Measurements from ENCODE around the gene IL23R.

IL23R gene

GRCh38 chr1:67226688-67227087 is 60.4 kb downstream of the IL23R start:
- H2AFZ ChIP-seq (ENCODE audit: low read depth, low read length) = no peak overlapping the region
- H4K20me1 ChIP-seq (ENCODE audit: insufficient read depth, low read length) = no peaks in the 10 kb centered on the region
- DNase-seq (no peak), ATAC-seq (ENCODE audit: insufficient read depth, low read depth) (no peak)
- H3K4me3 ChIP-seq (ENCODE audit: low read depth in 1 of 2, low read length in 2 of 2) = no peak overlapping the region
- TF ChIP-seq EZH2 (IDR thresholded peaks at IDR 0.05; ENCODE audit: borderline replicate concordance, low read depth, low read length, severe bottlenecking) = no peak
- no peak for TF ChIP-seq CTCF (IDR thresholded peaks at IDR 0.05; ENCODE audit: borderline replicate concordance, extremely low read depth, low read length, poor library complexity, severe bottlenecking)
- H3K4me2 ChIP-seq (ENCODE audit: insufficient read depth, low read length) = no peak overlapping the region
- H3K36me3 ChIP-seq (ENCODE audit: insufficient read depth, low read length) = no peaks in the 10 kb centered on the region
- no peaks in the 10 kb centered on the region for H3K4me1 ChIP-seq (ENCODE audit: insufficient read depth, low read length)
- no peaks in the 10 kb centered on the region for H3K27me3 ChIP-seq (ENCODE audit: insufficient read depth, low read length, poor library complexity)
- H3K27ac ChIP-seq (ENCODE audit: low read length) = no peak overlapping the region
- H3K79me2 ChIP-seq (ENCODE audit: insufficient read depth, low read length) = no peaks in the 10 kb centered on the region
- no peak overlapping the region for H3K9ac ChIP-seq (ENCODE audit: low read depth, low read length)
- H3K9me3 ChIP-seq (ENCODE audit: insufficient read depth, low read length, severe bottlenecking) = no peaks in the 10 kb centered on the region

GRCh38 chr1:67227196-67227595 is 60.9 kb downstream of the IL23R start:
- no peak for TF ChIP-seq EZH2 (IDR thresholded peaks at IDR 0.05; ENCODE audit: borderline replicate concordance, low read depth, low read length, severe bottlenecking)
- TF ChIP-seq CTCF (IDR thresholded peaks at IDR 0.05; ENCODE audit: borderline replicate concordance, extremely low read depth, low read length, poor library complexity, severe bottlenecking) = no peak

GRCh38 chr1:67228791-67229190 is 62.5 kb downstream of the IL23R start:
- ATAC-seq (ENCODE audit: insufficient read depth, low read depth) (no peak), DNase-seq (no peak)
- no peak overlapping the region for H2AFZ ChIP-seq (ENCODE audit: low read depth, low read length)
- H4K20me1 ChIP-seq (ENCODE audit: insufficient read depth, low read length) = no peaks in the 10 kb centered on the region
- no peak overlapping the region for H3K9ac ChIP-seq (ENCODE audit: low read depth, low read length)
- no peak overlapping the region for H3K4me2 ChIP-seq (ENCODE audit: insufficient read depth, low read length)
- no peaks in the 10 kb centered on the region for H3K79me2 ChIP-seq (ENCODE audit: insufficient read depth, low read length)
- TF ChIP-seq CTCF (IDR thresholded peaks at IDR 0.05; ENCODE audit: borderline replicate concordance, extremely low read depth, low read length, poor library complexity, severe bottlenecking) = no peak
- no peaks in the 10 kb centered on the region for H3K27me3 ChIP-seq (ENCODE audit: insufficient read depth, low read length, poor library complexity)
- H3K4me3 ChIP-seq (ENCODE audit: low read depth in 1 of 2, low read length in 2 of 2) = no peak overlapping the region
- no peaks in the 10 kb centered on the region for H3K9me3 ChIP-seq (ENCODE audit: insufficient read depth, low read length, severe bottlenecking)
- no peaks in the 10 kb centered on the region for H3K36me3 ChIP-seq (ENCODE audit: insufficient read depth, low read length)
- no peak overlapping the region for H3K27ac ChIP-seq (ENCODE audit: low read length)
- no peaks in the 10 kb centered on the region for H3K4me1 ChIP-seq (ENCODE audit: insufficient read depth, low read length)

More at GRCh38 chr1:67227196-67227595, 60.9 kb downstream of the IL23R start:
- H3K9ac ChIP-seq (ENCODE audit: low read depth, low read length) = no peak overlapping the region
- H3K36me3 ChIP-seq (ENCODE audit: insufficient read depth, low read length) = no peaks in the 10 kb centered on the region
- H3K4me1 ChIP-seq (ENCODE audit: insufficient read depth, low read length) = no peaks in the 10 kb centered on the region
- no peak overlapping the region for H3K4me3 ChIP-seq (ENCODE audit: low read depth in 1 of 2, low read length in 2 of 2)
- H2AFZ ChIP-seq (ENCODE audit: low read depth, low read length) = no peak overlapping the region
- H3K27ac ChIP-seq (ENCODE audit: low read length) = no peak overlapping the region
- no peak overlapping the region for H3K4me2 ChIP-seq (ENCODE audit: insufficient read depth, low read length)
- no peaks in the 10 kb centered on the region for H4K20me1 ChIP-seq (ENCODE audit: insufficient read depth, low read length)
- H3K79me2 ChIP-seq (ENCODE audit: insufficient read depth, low read length) = no peaks in the 10 kb centered on the region
- ATAC-seq (ENCODE audit: insufficient read depth, low read depth) (no peak), DNase-seq (no peak)
- no peaks in the 10 kb centered on the region for H3K27me3 ChIP-seq (ENCODE audit: insufficient read depth, low read length, poor library complexity)
- no peaks in the 10 kb centered on the region for H3K9me3 ChIP-seq (ENCODE audit: insufficient read depth, low read length, severe bottlenecking)

GRCh38 chr1:67230539-67230938 is 64.3 kb downstream of the IL23R start:
- ATAC-seq (ENCODE audit: insufficient read depth, low read depth) = no peak
- TF ChIP-seq CTCF (IDR thresholded peaks at IDR 0.05; ENCODE audit: borderline replicate concordance, extremely low read depth, low read length, poor library complexity, severe bottlenecking) (no peak), EZH2 (IDR thresholded peaks at IDR 0.05; ENCODE audit: borderline replicate concordance, low read depth, low read length, severe bottlenecking) (no peak)

More at GRCh38 chr1:67230539-67230938, 64.3 kb downstream of the IL23R start:
- Histone ChIP-seq H3K27me3 (ENCODE audit: insufficient read depth, low read length, poor library complexity) (no peaks in the 10 kb centered on the region), H3K9ac (ENCODE audit: low read depth, low read length) (no peak overlapping the region), H3K9me3 (ENCODE audit: insufficient read depth, low read length, severe bottlenecking) (no peaks in the 10 kb centered on the region), H3K4me2 (ENCODE audit: insufficient read depth, low read length) (no peak overlapping the region), H3K27ac (ENCODE audit: low read length) (no peak overlapping the region), H3K4me1 (ENCODE audit: insufficient read depth, low read length) (no peaks in the 10 kb centered on the region), H3K79me2 (ENCODE audit: insufficient read depth, low read length) (no peaks in the 10 kb centered on the region), H4K20me1 (ENCODE audit: insufficient read depth, low read length) (no peaks in the 10 kb centered on the region), H2AFZ (ENCODE audit: low read depth, low read length) (no peak overlapping the region), H3K4me3 (ENCODE audit: low read depth in 1 of 2, low read length in 2 of 2) (no peak overlapping the region), H3K36me3 (ENCODE audit: insufficient read depth, low read length) (no peaks in the 10 kb centered on the region)
- no peak for DNase-seq
